ENCODE results near the gene GLUL.

The GLUL gene

GRCh38 chr1:182430263-182431068 lies 38.9 kb upstream of the GLUL start:
- H3K27ac ChIP-seq (ENCODE audit: low read length, poor library complexity, severe bottlenecking): no peak overlapping the region
- H3K27me3 ChIP-seq (ENCODE audit: control insufficient read depth in 1 of 2, insufficient read depth in 1 of 2, low read length in 2 of 2): no peaks in the 10 kb centered on the region
- no peak overlapping the region for H2AFZ ChIP-seq (ENCODE audit: low read depth, low read length)
- H3K79me1 ChIP-seq (replicated peaks; ENCODE audit: low read length, poor library complexity, severe bottlenecking): no peaks in the 10 kb centered on the region
- no peak overlapping the region for H2AK5ac ChIP-seq (ENCODE audit: low read length, severe bottlenecking)
- no peak overlapping the region for H3K4me3 ChIP-seq (ENCODE audit: insufficient read depth in 1 of 2, low read depth in 1 of 2, low read length in 2 of 2)
- H4K91ac ChIP-seq (ENCODE audit: low read length): no peak overlapping the region
- no peak overlapping the region for H3K23ac ChIP-seq (ENCODE audit: low read length in 2 of 2)
- H3K9me3 ChIP-seq (ENCODE audit: control insufficient read depth, low read length): no peaks in the 10 kb centered on the region
- no peak overlapping the region for H3K18ac ChIP-seq (ENCODE audit: low read depth in 1 of 2, low read length in 2 of 2)
- no peak overlapping the region for H2BK120ac ChIP-seq (ENCODE audit: low read depth, low read length)
- no peak overlapping the region for H3K4ac ChIP-seq (ENCODE audit: low read depth in 1 of 2, low read length in 2 of 2)
- 64% methylated on average over 9 of the region's 11 CpGs for WGBS
- DNase-seq: no peak
- no peak overlapping the region for H4K8ac ChIP-seq (ENCODE audit: low read length)
- H2BK12ac ChIP-seq (ENCODE audit: low read length in 2 of 2): no peak overlapping the region
- no peak overlapping the region for H2BK15ac ChIP-seq (ENCODE audit: low read depth, poor library complexity, severe bottlenecking)
- H3K14ac ChIP-seq (ENCODE audit: low read length in 2 of 2): peak overlapping the region in 1 of 2 experiments; percentile 56
- H3K36me3 ChIP-seq (ENCODE audit: control insufficient read depth in 1 of 2, insufficient read depth in 2 of 2, low read depth in 1 of 2, low read length in 2 of 2): no peaks in the 10 kb centered on the region
- H2BK5ac ChIP-seq (ENCODE audit: low read depth, low read length, poor library complexity, severe bottlenecking): no peak overlapping the region
- no peak overlapping the region for H3K9ac ChIP-seq (ENCODE audit: low read length)
- no peaks in the 10 kb centered on the region for H3K4me1 ChIP-seq (ENCODE audit: control insufficient read depth, insufficient read depth, low read depth, low read length)
- no peak overlapping the region for H3K4me2 ChIP-seq (ENCODE audit: low read length, poor library complexity, severe bottlenecking)

GRCh38 chr1:182428043-182428442 lies 36.5 kb upstream of the GLUL start:
- Histone ChIP-seq H2BK5ac (ENCODE audit: low read depth, low read length, poor library complexity, severe bottlenecking) (no peak overlapping the region), H3K14ac (ENCODE audit: low read length in 2 of 2) (no peak overlapping the region), H4K8ac (ENCODE audit: low read length) (no peak overlapping the region), H3K4me3 (ENCODE audit: insufficient read depth in 1 of 2, low read depth in 1 of 2, low read length in 2 of 2) (no peak overlapping the region), H3K23ac (ENCODE audit: low read length in 2 of 2) (no peak overlapping the region), H3K27ac (ENCODE audit: low read length, poor library complexity, severe bottlenecking) (no peak overlapping the region), H3K4me2 (ENCODE audit: low read length, poor library complexity, severe bottlenecking) (no peak overlapping the region), H3K4ac (ENCODE audit: low read depth in 1 of 2, low read length in 2 of 2) (no peak overlapping the region), H2AFZ (ENCODE audit: low read depth, low read length) (no peak overlapping the region), H3K9me3 (ENCODE audit: control insufficient read depth, low read length) (no peaks in the 10 kb centered on the region), H3K18ac (ENCODE audit: low read depth in 1 of 2, low read length in 2 of 2) (no peak overlapping the region), H3K27me3 (ENCODE audit: control insufficient read depth in 1 of 2, insufficient read depth in 1 of 2, low read length in 2 of 2) (no peaks in the 10 kb centered on the region), H2BK120ac (ENCODE audit: low read depth, low read length) (no peak overlapping the region), H3K79me1 (replicated peaks; ENCODE audit: low read length, poor library complexity, severe bottlenecking) (no peaks in the 10 kb centered on the region), H4K91ac (ENCODE audit: low read length) (no peak overlapping the region), H2AK5ac (ENCODE audit: low read length, severe bottlenecking) (no peak overlapping the region), H3K9ac (ENCODE audit: low read length) (no peak overlapping the region), H2BK15ac (ENCODE audit: low read depth, poor library complexity, severe bottlenecking) (no peak overlapping the region), H3K36me3 (ENCODE audit: control insufficient read depth in 1 of 2, insufficient read depth in 2 of 2, low read depth in 1 of 2, low read length in 2 of 2) (no peaks in the 10 kb centered on the region), H2BK12ac (ENCODE audit: low read length in 2 of 2) (no peak overlapping the region), H3K4me1 (ENCODE audit: control insufficient read depth, insufficient read depth, low read depth, low read length) (no peaks in the 10 kb centered on the region)
- WGBS: 83% methylated on average over 1 of the region's 2 CpGs
- no peak for DNase-seq

- Histone ChIP-seq H3K4me2 (ENCODE audit: low read length, poor library complexity, severe bottlenecking) (no peak overlapping the region), H2BK15ac (ENCODE audit: low read depth, poor library complexity, severe bottlenecking) (no peak overlapping the region), H3K18ac (ENCODE audit: low read depth in 1 of 2, low read length in 2 of 2) (no peak overlapping the region), H3K36me3 (ENCODE audit: control insufficient read depth in 1 of 2, insufficient read depth in 2 of 2, low read depth in 1 of 2, low read length in 2 of 2) (no peaks in the 10 kb centered on the region), H2BK120ac (ENCODE audit: low read depth, low read length) (no peak overlapping the region), H2BK5ac (ENCODE audit: low read depth, low read length, poor library complexity, severe bottlenecking) (no peak overlapping the region), H4K8ac (ENCODE audit: low read length) (no peak overlapping the region), H3K79me1 (replicated peaks; ENCODE audit: low read length, poor library complexity, severe bottlenecking) (no peaks in the 10 kb centered on the region), H3K23ac (ENCODE audit: low read length in 2 of 2) (no peak overlapping the region), H3K9ac (ENCODE audit: low read length) (no peak overlapping the region), H3K9me3 (ENCODE audit: control insufficient read depth, low read length) (no peaks in the 10 kb centered on the region), H3K4me1 (ENCODE audit: control insufficient read depth, insufficient read depth, low read depth, low read length) (no peaks in the 10 kb centered on the region), H3K27me3 (ENCODE audit: control insufficient read depth in 1 of 2, insufficient read depth in 1 of 2, low read length in 2 of 2) (no peaks in the 10 kb centered on the region), H2AFZ (ENCODE audit: low read depth, low read length) (no peak overlapping the region), H3K4me3 (ENCODE audit: insufficient read depth in 1 of 2, low read depth in 1 of 2, low read length in 2 of 2) (no peak overlapping the region), H3K27ac (ENCODE audit: low read length, poor library complexity, severe bottlenecking) (no peak overlapping the region), H4K91ac (ENCODE audit: low read length) (no peak overlapping the region), H3K14ac (ENCODE audit: low read length in 2 of 2) (no peak overlapping the region), H2BK12ac (ENCODE audit: low read length in 2 of 2) (no peak overlapping the region), H2AK5ac (ENCODE audit: low read length, severe bottlenecking) (no peak overlapping the region), H3K4ac (ENCODE audit: low read depth in 1 of 2, low read length in 2 of 2) (no peak overlapping the region)
- 67% methylated on average over 5 of the region's 7 CpGs for WGBS
- DNase-seq: no peak
Observed at GRCh38 chr1:182426442-182427430, 35.1 kb upstream of the GLUL start.

- H3K9ac ChIP-seq (ENCODE audit: low read length): no peak overlapping the region
- no peak overlapping the region for H2AFZ ChIP-seq (ENCODE audit: low read depth, low read length)
- H2BK15ac ChIP-seq (ENCODE audit: low read depth, poor library complexity, severe bottlenecking): no peak overlapping the region
- no peaks in the 10 kb centered on the region for H3K4me1 ChIP-seq (ENCODE audit: control insufficient read depth, insufficient read depth, low read depth, low read length)
- H4K91ac ChIP-seq (ENCODE audit: low read length): no peak overlapping the region
- no peak overlapping the region for H2AK5ac ChIP-seq (ENCODE audit: low read length, severe bottlenecking)
- no peak overlapping the region for H2BK5ac ChIP-seq (ENCODE audit: low read depth, low read length, poor library complexity, severe bottlenecking)
- no peak for DNase-seq
- no peaks in the 10 kb centered on the region for H3K9me3 ChIP-seq (ENCODE audit: control insufficient read depth, low read length)
- H3K79me1 ChIP-seq (replicated peaks; ENCODE audit: low read length, poor library complexity, severe bottlenecking): no peaks in the 10 kb centered on the region
- H3K27me3 ChIP-seq (ENCODE audit: control insufficient read depth in 1 of 2, insufficient read depth in 1 of 2, low read length in 2 of 2): peaks cover 0 to 17% of the 10 kb centered on the region in 2 experiments
- H3K4me2 ChIP-seq (ENCODE audit: low read length, poor library complexity, severe bottlenecking): no peak overlapping the region
- no CpG with 5 or more reads among the region's 1 CpG for WGBS
- no peaks in the 10 kb centered on the region for H3K36me3 ChIP-seq (ENCODE audit: control insufficient read depth in 1 of 2, insufficient read depth in 2 of 2, low read depth in 1 of 2, low read length in 2 of 2)
- no peak overlapping the region for H3K14ac ChIP-seq (ENCODE audit: low read length in 2 of 2)
- no peak overlapping the region for H3K27ac ChIP-seq (ENCODE audit: low read length, poor library complexity, severe bottlenecking)
- no peak overlapping the region for H3K18ac ChIP-seq (ENCODE audit: low read depth in 1 of 2, low read length in 2 of 2)
- H3K23ac ChIP-seq (ENCODE audit: low read length in 2 of 2): no peak overlapping the region
- no peak overlapping the region for H2BK12ac ChIP-seq (ENCODE audit: low read length in 2 of 2)
- no peak overlapping the region for H3K4me3 ChIP-seq (ENCODE audit: insufficient read depth in 1 of 2, low read depth in 1 of 2, low read length in 2 of 2)
- H3K4ac ChIP-seq (ENCODE audit: low read depth in 1 of 2, low read length in 2 of 2): no peak overlapping the region
- H2BK120ac ChIP-seq (ENCODE audit: low read depth, low read length): no peak overlapping the region
- no peak overlapping the region for H4K8ac ChIP-seq (ENCODE audit: low read length)
Observed at GRCh38 chr1:182415789-182416188, 24.2 kb upstream of the GLUL start.

All from mesenchymal stem cell (in vitro differentiated cells and primary cell).